SK-N-MC (cell line): Measurements from ENCODE around the gene ZNF583.

Source experiments
- EZH2 ChIP-seq: fragments of 200-600 bp; sonication (generic); IDR thresholded peaks from one replicate; pipeline ENCODE4 v1.6.1; 2017; ENCODE audit warnings: antibody characterized with exemption
- POLR2AphosphoS5 ChIP-seq: IDR thresholded peaks from 2 replicates; pipeline ENCODE4 v1.6.1; 2012; ENCODE audit warnings: mild to moderate bottlenecking, low read depth, low read length, borderline replicate concordance

DNA sequence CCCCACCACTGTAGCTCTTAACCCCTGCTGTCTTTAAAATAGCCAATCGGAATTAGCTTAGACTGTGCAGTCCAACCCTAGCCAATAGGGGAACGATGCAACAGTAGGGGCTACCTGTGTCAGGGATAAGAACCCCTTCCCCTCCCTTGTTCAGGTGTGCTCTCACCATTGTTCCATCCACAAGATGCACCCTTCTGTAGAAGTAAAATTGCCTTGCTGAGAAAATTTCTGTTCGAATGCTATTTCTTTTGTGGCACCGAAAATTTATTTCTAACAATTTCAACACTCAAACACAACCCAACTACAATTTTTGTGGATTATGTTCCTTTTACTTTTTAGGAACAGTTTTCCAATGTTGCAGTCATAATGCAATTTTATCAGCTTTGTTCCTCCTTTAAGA, 3.6 kb upstream of the ZNF583 start:
- no peak for TF ChIP-seq EZH2
- no peak for TF ChIP-seq POLR2AphosphoS5
